OCI-LY1 (cell line): ENCODE data around the gene POLG2.

Experiments
- EZH2 ChIP-seq: fragments of 200-600 bp; sonication (generic), shearing (Covaris generic); IDR thresholded peaks from 2 replicates; pipeline ENCODE4 v1.8.0; 2017; ENCODE audit warnings: borderline replicate concordance, mixed run types, mild to moderate bottlenecking, antibody characterized with exemption, low read length, moderate library complexity, mixed read lengths
- TF ChIP-seq, protein P1 (sequence below): fragments of 200-600 bp; sonication (generic), shearing (Covaris generic); IDR thresholded peaks from 2 replicates; pipeline ENCODE4 v1.5.1; 2017; ENCODE audit warnings: mild to moderate bottlenecking, antibody characterized with exemption, low read length, moderate library complexity, mixed read lengths

DNA sequence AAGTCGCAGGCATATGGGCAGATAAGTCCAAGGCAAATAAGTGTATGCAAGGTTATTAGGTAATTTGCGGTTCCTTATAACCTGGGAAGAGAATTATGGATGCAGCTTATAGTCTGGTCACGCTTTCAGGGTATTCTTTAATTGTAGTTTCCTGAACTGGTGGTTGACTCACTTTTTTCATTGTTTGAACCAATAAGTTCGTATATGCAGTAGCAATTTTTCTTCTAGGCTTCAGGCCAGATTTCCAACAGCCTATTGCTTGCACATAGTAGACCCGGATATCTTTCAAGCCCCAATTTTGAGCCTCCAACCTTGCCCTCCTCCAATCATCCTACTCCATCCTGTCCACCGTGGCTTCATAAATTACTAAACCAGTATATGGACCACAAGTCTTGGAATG, 22.7 kb upstream of the POLG2 start:
- TF ChIP-seq, protein P1, sequence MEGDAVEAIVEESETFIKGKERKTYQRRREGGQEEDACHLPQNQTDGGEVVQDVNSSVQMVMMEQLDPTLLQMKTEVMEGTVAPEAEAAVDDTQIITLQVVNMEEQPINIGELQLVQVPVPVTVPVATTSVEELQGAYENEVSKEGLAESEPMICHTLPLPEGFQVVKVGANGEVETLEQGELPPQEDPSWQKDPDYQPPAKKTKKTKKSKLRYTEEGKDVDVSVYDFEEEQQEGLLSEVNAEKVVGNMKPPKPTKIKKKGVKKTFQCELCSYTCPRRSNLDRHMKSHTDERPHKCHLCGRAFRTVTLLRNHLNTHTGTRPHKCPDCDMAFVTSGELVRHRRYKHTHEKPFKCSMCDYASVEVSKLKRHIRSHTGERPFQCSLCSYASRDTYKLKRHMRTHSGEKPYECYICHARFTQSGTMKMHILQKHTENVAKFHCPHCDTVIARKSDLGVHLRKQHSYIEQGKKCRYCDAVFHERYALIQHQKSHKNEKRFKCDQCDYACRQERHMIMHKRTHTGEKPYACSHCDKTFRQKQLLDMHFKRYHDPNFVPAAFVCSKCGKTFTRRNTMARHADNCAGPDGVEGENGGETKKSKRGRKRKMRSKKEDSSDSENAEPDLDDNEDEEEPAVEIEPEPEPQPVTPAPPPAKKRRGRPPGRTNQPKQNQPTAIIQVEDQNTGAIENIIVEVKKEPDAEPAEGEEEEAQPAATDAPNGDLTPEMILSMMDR: no peak
- TF ChIP-seq EZH2: no peak
